HG03060 (cell line): Measurements from ENCODE around the gene TBC1D5.
"Not testable (repeated sequence)": the region's sequence is repeated elsewhere in the genome, so short reads cannot be mapped to it uniquely, and the experiment has no call there.

Experiments
- ATAC-seq: cut with Tn5 transposase; IDR thresholded peaks from one replicate; pipeline ENCODE4 v1.9.1; 2021; ENCODE audit warnings: low read depth, moderate number of reproducible peaks; ENCODE audit not compliant: unreplicated experiment

The TBC1D5 gene

GRCh38 chr3:17655743-17656142 lies 86.7 kb downstream of the TBC1D5 start:
- no peak for ATAC-seq

GRCh38 chr3:17649748-17650147 lies 92.7 kb downstream of the TBC1D5 start:
- not testable (repeated sequence) for ATAC-seq

GRCh38 chr3:17648630-17649355 lies 93.6 kb downstream of the TBC1D5 start:
- ATAC-seq, result not testable (repeated sequence)

GRCh38 chr3:17645074-17645698 lies 97.2 kb downstream of the TBC1D5 start:
- ATAC-seq, result no peak

- no peak for ATAC-seq
Measured at GRCh38 chr3:17643691-17644090, 98.7 kb downstream of the TBC1D5 start.

- ATAC-seq, result no peak
Measured at GRCh38 chr3:17642474-17642873, 100.0 kb downstream of the TBC1D5 start.

- no peak for ATAC-seq
Measured at GRCh38 chr3:17640466-17640865, 102.0 kb downstream of the TBC1D5 start.

- ATAC-seq, result no peak
Measured at GRCh38 chr3:17639765-17640164, 102.7 kb downstream of the TBC1D5 start.

GRCh38 chr3:17639257-17639656 lies 103.2 kb downstream of the TBC1D5 start:
- no peak for ATAC-seq

- no peak for ATAC-seq
Measured at GRCh38 chr3:17638356-17638755, 104.1 kb downstream of the TBC1D5 start.

GRCh38 chr3:17635675-17636074 lies 106.8 kb downstream of the TBC1D5 start:
- ATAC-seq, result not testable (repeated sequence)

- ATAC-seq, result no peak
Measured at GRCh38 chr3:17634964-17635363, 107.5 kb downstream of the TBC1D5 start.

GRCh38 chr3:17634201-17634600 lies 108.2 kb downstream of the TBC1D5 start:
- ATAC-seq, result no peak

- ATAC-seq, result no peak
Measured at GRCh38 chr3:17632401-17633100, 109.9 kb downstream of the TBC1D5 start.

- ATAC-seq, result no peak
Measured at GRCh38 chr3:17631609-17632008, 110.8 kb downstream of the TBC1D5 start.

- no peak for ATAC-seq
Measured at GRCh38 chr3:17629400-17629799, 113.0 kb downstream of the TBC1D5 start.

- ATAC-seq, result no peak
Measured at GRCh38 chr3:17626395-17626794, 116.0 kb downstream of the TBC1D5 start.

GRCh38 chr3:17625133-17625532 lies 117.3 kb downstream of the TBC1D5 start:
- no peak for ATAC-seq

- ATAC-seq, result no peak
Measured at GRCh38 chr3:17623464-17623863, 119.0 kb downstream of the TBC1D5 start.

- ATAC-seq, result no peak
Measured at GRCh38 chr3:17619968-17620367, 122.5 kb downstream of the TBC1D5 start.

GRCh38 chr3:17613017-17613416 lies 129.4 kb downstream of the TBC1D5 start:
- not testable (repeated sequence) for ATAC-seq

GRCh38 chr3:17607905-17608304 lies 134.5 kb downstream of the TBC1D5 start:
- no peak for ATAC-seq
